Heart left ventricle (tissue), 16 donors: ENCODE measurements around the gene CFAP57. TPM values are rescaled to one million over a fixed set of nuclear protein-coding genes. Genes with fewer than 3 reads are reported as not detected.

Experiments
- ATAC-seq, 4 donors: fragments of 200-7000 bp; cut with Tn5 transposase; one replicate each; pipeline ENCODE4 v1.9.1; 2020 to 2022; ENCODE audit warnings: moderate library complexity in 4 of 4, mild to moderate bottlenecking in 3 of 4, moderate number of reproducible peaks in 1 of 4
- DNase-seq, 5 donors: peaks; one replicate each; pipeline ENCODE4 v3.0.0-alpha.2; 2020
- H3K27ac ChIP-seq, 12 donors: fragments of 200-600 bp; sonication (generic) in 4 of 12; one replicate each; pipeline versions ENCODE4 v1.5.0 to v1.8.0; 2016 to 2022; ENCODE audit warnings: mild to moderate bottlenecking in 2 of 12
- H3K27me3 ChIP-seq, 9 donors: fragments of 200-600 bp; sonication (generic) in 2 of 9; one replicate each; pipeline versions ENCODE4 v1.5.1 to v1.8.0; 2016 to 2022; ENCODE audit warnings: mild to moderate bottlenecking in 3 of 9
- H3K36me3 ChIP-seq, 9 donors: fragments of 200-600 bp; sonication (generic) in 2 of 9; one replicate each; pipeline versions ENCODE4 v1.5.0 to v1.8.0; 2018 to 2022; ENCODE audit warnings: mild to moderate bottlenecking in 2 of 9
- H3K4me1 ChIP-seq, 12 donors: fragments of 200-600 bp; sonication (generic) in 4 of 12; one replicate each; pipeline versions ENCODE4 v1.5.0 to v1.8.0; 2016 to 2022; ENCODE audit warnings: mild to moderate bottlenecking in 3 of 12
- H3K4me3 ChIP-seq, 12 donors: fragments of 200-600 bp; sonication (generic) in 4 of 12; one replicate each; pipeline versions ENCODE4 v1.5.0 to v1.8.0; 2017 to 2022; ENCODE audit warnings: mild to moderate bottlenecking in 9 of 12, moderate library complexity in 4 of 12
- H3K9me3 ChIP-seq, 12 donors: fragments of 200-600 bp; sonication (generic) in 4 of 12; one replicate each; pipeline versions ENCODE4 v1.5.0 to v1.8.0; 2016 to 2022; ENCODE audit warnings: mild to moderate bottlenecking in 1 of 12
- CTCF ChIP-seq, 12 donors: fragments of 200-600 bp; sonication (generic) in 4 of 12; IDR thresholded peaks; one replicate each; pipeline versions ENCODE4 v1.5.0 to v1.8.0; 2018 to 2022; ENCODE audit warnings: antibody characterized with exemption in 12 of 12, mild to moderate bottlenecking in 5 of 12
- POLR2A ChIP-seq, 2 donors: fragments of 450-650 bp; IDR thresholded peaks; one replicate each; pipeline ENCODE4 v1.6.1; 2017; ENCODE audit warnings: antibody characterized with exemption in 2 of 2, mild to moderate bottlenecking in 2 of 2, moderate library complexity in 2 of 2
- WGBS, 4 donors: extraction: QIAGEN DNeasy Blood & Tissue Kit in 2 of 4; methylation state at CpG; one replicate each; pipeline versions ENCODE4 v1.1.5 to v1.1.7; 2013 to 2018; 5-methylcytosine and 5-hydroxymethylcytosine counted together
- intact Hi-C, 10 donors: fragments of 100-400 bp; cut with DNase I; formaldehyde crosslinking; loops; one replicate each; pipeline versions ENCODE4 v1.11.1 to v1.14.2; 2022
- polyA plus RNA-seq, 2 donors: library from polyadenylated mRNA; stranded (reverse); fragments of 200-250 nt; gene quantifications; one replicate each; pipeline ENCODE4 v1.2.3, GENCODE V29; 2013
- total RNA-seq, 9 donors: library from RNA; depleted of rRNA in 2 of 9; stranded (reverse); fragments of >200 nt in 2 of 9; fragmentation: NEBNext Ultra II Directional in 3 of 9; extraction: Animal tissue kit (Norgen Biotek cat#: 25700) in 3 of 9; gene quantifications; one replicate each; pipeline versions ENCODE4 v1.1.0 to v1.2.4, GENCODE V29; 2016 to 2023
- donor health status: ischemic (EF 13 %, LVEDD 7.1; RV severe dilation, severe dysfunction).
- donor health status: healthy with polysubstance abuse.
- donor health status: DM: no; HTN: yes; CAD: no.
- donor health status: DM: no; HTN: no; CAD: no.
- donor health status: ischemic (EF 25% LVEDD 6.9; RV normal size, moderate dysfunction).
- donor health status: ischemic (EF 25% LVEDD 5.7; RV mildly dilated, moderate dysfunction).
- donor health status: healthy.
- donor health status: DM: yes; HTN: yes; CAD: no.
- donor health status: ischemic (EF 35%, LVEDD 5.7; RV mildly dilated, moderate dysfunction).
- donor health status: nonischemic (EF 11% LVEDD 7.7; RV severe dilation, severe dysfunction).
- donor health status: DM: yes; HTN: yes; CAD: no.
- donor health status: PGD.
- donor health status: ischemic (EF 29% LVEDD 5.4; RV normal size, mild dysfunction).
- donor health status: nonischemic (EF 23%, LVEDD 6.1; RV moderate dilation, normal function).

The CFAP57 gene
- total and polyA plus RNA-seq, 11 donors, result 0.07 to 0.34 (median 0.13) TPM; not detected in 5

GRCh38 chr1:43229826-43230780 is 58.0 kb downstream of the CFAP57 start:
- DNase-seq, result no peak
- Histone ChIP-seq H3K9me3 (no peaks in the 10 kb centered on the region), H3K27me3 (no peaks in the 10 kb centered on the region), H3K4me1 (peaks cover 0 to 28% (median 4%) of the 10 kb centered on the region in 12 donors), H3K4me3 (no peak overlapping the region), H3K27ac (no peak overlapping the region), H3K36me3 (no peaks in the 10 kb centered on the region)
- intact Hi-C loops, result loop anchor here in 9 of 10 donors (2.0 to 10.0 kb wide), 6 partner anchors 155 to 422 kb away; partner anchors contain the start of genes MED8 (in 4 of the 9), SZT2 (in 4 of the 9) and KDM4A (in 1 of the 9)
- TF ChIP-seq POLR2A (IDR thresholded peaks at IDR 0.05), result no peak
- WGBS, 4 donors, result 77 to 87% (median 85%) methylated on average over 6 of the region's 6 CpGs
- ATAC-seq, result no peak

DNA sequence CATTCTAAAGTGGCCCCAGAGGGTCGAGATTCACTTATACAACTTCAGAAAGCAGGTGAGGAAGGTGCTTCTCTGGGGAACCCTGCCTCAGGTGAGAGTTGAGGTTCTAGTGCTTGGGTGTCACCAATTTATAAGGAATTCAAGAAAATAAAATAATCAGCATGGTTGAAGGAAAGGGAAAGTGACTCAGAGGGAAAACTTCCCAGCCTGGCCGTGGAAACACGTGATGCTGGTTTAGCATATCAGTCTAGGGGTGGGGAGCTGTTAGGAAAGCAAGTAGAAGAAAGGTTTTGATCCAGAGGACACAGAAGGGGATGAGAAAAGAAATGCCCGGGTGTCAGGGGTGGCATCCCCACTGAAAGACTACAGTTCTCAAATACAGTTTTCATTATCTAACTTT is 59.9 kb downstream of the CFAP57 start:
- H3K4me1 ChIP-seq, result peaks cover 0 to 39% (median 5%) of the 10 kb centered on the region in 12 donors
- no peaks in the 10 kb centered on the region for H3K27me3 ChIP-seq
- H3K36me3 ChIP-seq, result no peaks in the 10 kb centered on the region
- peak overlapping the region in 3 of 12 donors; percentile 19 to 64 (median 54) for H3K27ac ChIP-seq
- TF ChIP-seq CTCF (IDR thresholded peaks at IDR 0.05), result no peak
- TF ChIP-seq POLR2A (IDR thresholded peaks at IDR 0.05), result no peak
- no peak overlapping the region for H3K4me3 ChIP-seq
- intact Hi-C loops, result loop anchor here in 4 of 10 donors (10.0 kb wide), 1 partner anchor 153 kb away; the partner anchor contains the start of genes MED8 (in 4 of the 4) and SZT2 (in 4 of the 4)
- DNase-seq (no peak), ATAC-seq (no peak)
- no peaks in the 10 kb centered on the region for H3K9me3 ChIP-seq
- 40 to 48% (median 45%) methylated on average over 4 of the region's 4 CpGs for WGBS, 4 donors

GRCh38 chr1:43232482-43232881 is 60.4 kb downstream of the CFAP57 start:
- ATAC-seq, result no peak
- H3K4me1 ChIP-seq, result peaks cover 0 to 39% (median 5%) of the 10 kb centered on the region in 12 donors
- H3K36me3 ChIP-seq, result no peaks in the 10 kb centered on the region
- DNase-seq, result no peak
- intact Hi-C loops, result loop anchor here in 4 of 10 donors (10.0 kb wide), 1 partner anchor 152 kb away; the partner anchor contains the start of genes MED8 (in 4 of the 4) and SZT2 (in 4 of the 4)
- H3K9me3 ChIP-seq, result no peaks in the 10 kb centered on the region
- H3K27ac ChIP-seq, result peak overlapping the region in 5 of 12 donors; percentile 16 to 64 (median 19)
- no peaks in the 10 kb centered on the region for H3K27me3 ChIP-seq
- TF ChIP-seq CTCF (IDR thresholded peaks at IDR 0.05) (no peak), POLR2A (IDR thresholded peaks at IDR 0.05) (no peak)
- no peak overlapping the region for H3K4me3 ChIP-seq
- 60 to 77% (median 70%) methylated on average over 4 of the region's 4 CpGs for WGBS, 4 donors

GRCh38 chr1:43233631-43234030 is 61.5 kb downstream of the CFAP57 start:
- Histone ChIP-seq H3K27me3 (no peaks in the 10 kb centered on the region), H3K36me3 (no peaks in the 10 kb centered on the region), H3K4me3 (no peak overlapping the region), H3K4me1 (peaks cover 4 to 47% (median 10%) of the 10 kb centered on the region in 12 donors), H3K27ac (no peak overlapping the region), H3K9me3 (no peaks in the 10 kb centered on the region)
- 89 to 96% (median 93%) methylated on average over 5 of the region's 5 CpGs for WGBS, 4 donors
- no peak for ATAC-seq
- TF ChIP-seq CTCF (IDR thresholded peaks at IDR 0.05) (no peak), POLR2A (IDR thresholded peaks at IDR 0.05) (no peak)
- DNase-seq, result no peak
- intact Hi-C loops, result loop anchor here in 5 of 10 donors (2.0 to 10.0 kb wide), 2 partner anchors 149 to 151 kb away; partner anchors contain the start of genes MED8 (in 4 of the 5) and SZT2 (in 4 of the 5)
